Activated CD4-positive, alpha-beta T cell treated with anti-CD3 and anti-CD28 coated beads, Interleukin-2, amount 10 ng/mL, durations not matched to agents 7 days and 5 days (primary cell): ENCODE data around the gene TRIM41. TPM values are rescaled to one million over a fixed set of nuclear protein-coding genes. Genes with fewer than 3 reads are reported as not detected.
"Not testable (repeated sequence)": the region's sequence is repeated elsewhere in the genome, so short reads cannot be mapped to it uniquely, and the experiment has no call there.

Experiments
- CTCF ChIA-PET: fragments of 350-600 bp; sonication (Branson Sonifier 250); formaldehyde crosslinking; loops from one replicate; lab custom pipeline; 2021; ENCODE audit warnings: antibody characterized with exemption; lab: Charles Lee
- POLR2A ChIA-PET: fragments of 350-600 bp; sonication (Branson Sonifier 250); formaldehyde crosslinking; loops from one replicate; lab custom pipeline; 2021; ENCODE audit warnings: antibody characterized with exemption; lab: Charles Lee
- DNase-seq: peaks from one replicate; pipeline ENCODE4 v3.0.0-alpha.2; 2020
- H3K27ac Mint-ChIP-seq: one replicate; pipeline ENCODE4 v1.8.0; 2021; ENCODE audit warnings: mild to moderate bottlenecking, moderate library complexity, mixed read lengths
- H3K27me3 Mint-ChIP-seq: one replicate; pipeline ENCODE4 v1.8.0; 2021; ENCODE audit warnings: mixed read lengths
- H3K36me3 Mint-ChIP-seq: one replicate; pipeline ENCODE4 v1.8.0; 2021; ENCODE audit warnings: low read depth, mixed read lengths
- H3K4me1 Mint-ChIP-seq: one replicate; pipeline ENCODE4 v1.8.0; 2021; ENCODE audit warnings: mixed read lengths
- H3K4me3 Mint-ChIP-seq: one replicate; pipeline ENCODE4 v1.8.0; 2021; ENCODE audit warnings: mild to moderate bottlenecking, moderate library complexity, mixed read lengths
- H3K9me3 Mint-ChIP-seq: one replicate; pipeline ENCODE4 v1.8.0; 2021; ENCODE audit warnings: mixed read lengths
- microRNA-seq: library from miRNA; unstranded; fragments of <30 nt; microRNA quantifications from one replicate; pipeline ENCODE4 v1.2.0, GENCODE V29; 2021; ENCODE audit warnings: borderline microRNAs expressed, borderline replicate concordance
- total RNA-seq, 2 experiments: library from RNA; stranded (reverse); gene quantifications; one replicate each; pipeline ENCODE4 v1.2.3, GENCODE V29; 2021

Gene TRIM41
- total RNA-seq, 2 experiments from 2014 or later: 34.7 to 36.9 TPM

- CTCF ChIA-PET: interaction anchor here (1.5 kb wide), 1 partner anchor 13 kb away, joined by 3 read pairs; the partner anchor contains the start of gene TRIM52
- DNase-seq, H3K27me3 Mint-ChIP-seq, POLR2A ChIA-PET, H3K4me1 Mint-ChIP-seq, H3K36me3 Mint-ChIP-seq, H3K27ac Mint-ChIP-seq, H3K4me3 Mint-ChIP-seq, H3K9me3 Mint-ChIP-seq: not testable (repeated sequence)
Measured at GRCh38 chr5:181273433-181273744, 50.3 kb downstream of the TRIM41 start.

- Mint-ChIP-seq H3K4me3 (no peak overlapping the region), H3K9me3 (no peaks in the 10 kb centered on the region), H3K4me1 (no peaks in the 10 kb centered on the region), H3K27me3 (no peaks in the 10 kb centered on the region), H3K36me3 (no peaks in the 10 kb centered on the region), H3K27ac (no peak overlapping the region)
- CTCF ChIA-PET: no interaction called here
- no peak for DNase-seq
- POLR2A ChIA-PET: no interaction called here
Measured at GRCh38 chr5:181280251-181280762, 57.2 kb downstream of the TRIM41 start.

- Mint-ChIP-seq H3K9me3 (no peaks in the 10 kb centered on the region), H3K36me3 (no peaks in the 10 kb centered on the region), H3K27me3 (no peaks in the 10 kb centered on the region), H3K4me3 (no peak overlapping the region), H3K4me1 (no peaks in the 10 kb centered on the region), H3K27ac (no peak overlapping the region)
- ChIA-PET POLR2A (no interaction called here), CTCF (no interaction called here)
- DNase-seq: no peak
Measured at GRCh38 chr5:181281077-181281983, 58.2 kb downstream of the TRIM41 start.

DNA sequence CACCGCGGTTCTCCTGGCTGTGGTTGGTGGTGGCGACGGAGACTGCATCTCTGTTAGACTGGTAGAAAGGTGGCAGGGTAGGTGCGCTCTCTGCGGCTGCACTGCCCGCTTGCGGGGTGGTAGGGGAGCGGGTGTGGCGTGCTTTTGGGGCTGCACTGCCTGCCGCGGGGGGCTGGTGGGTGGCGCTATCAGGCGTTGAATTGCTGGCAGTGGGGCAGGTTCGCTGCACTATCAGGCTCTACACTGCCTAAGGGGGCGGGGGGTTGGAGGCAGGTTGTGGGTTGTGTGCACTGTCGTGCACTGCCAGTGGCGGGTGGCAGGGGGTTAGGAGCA lies 58.9 kb downstream of the TRIM41 start:
- Mint-ChIP-seq H3K36me3 (no peaks in the 10 kb centered on the region), H3K27ac (no peak overlapping the region), H3K27me3 (no peaks in the 10 kb centered on the region), H3K4me3 (no peak overlapping the region), H3K4me1 (no peaks in the 10 kb centered on the region), H3K9me3 (no peaks in the 10 kb centered on the region)
- no peak for DNase-seq
- ChIA-PET POLR2A (no interaction called here), CTCF (no interaction called here)

- H3K27me3 Mint-ChIP-seq, H3K4me3 Mint-ChIP-seq, H3K4me1 Mint-ChIP-seq, POLR2A ChIA-PET, CTCF ChIA-PET, H3K36me3 Mint-ChIP-seq, DNase-seq, H3K9me3 Mint-ChIP-seq, H3K27ac Mint-ChIP-seq: not testable (repeated sequence)
Measured at GRCh38 chr5:181282415-181282814, 59.3 kb downstream of the TRIM41 start.

GRCh38 chr5:181282874-181283273 lies 59.8 kb downstream of the TRIM41 start:
- POLR2A ChIA-PET: no interaction called here
- no peak for DNase-seq
- no peaks in the 10 kb centered on the region for H3K9me3 Mint-ChIP-seq
- CTCF ChIA-PET: no interaction called here
- H3K27ac Mint-ChIP-seq: no peak overlapping the region
- H3K4me1 Mint-ChIP-seq: no peaks in the 10 kb centered on the region
- H3K4me3 Mint-ChIP-seq: no peak overlapping the region
- no peaks in the 10 kb centered on the region for H3K36me3 Mint-ChIP-seq
- H3K27me3 Mint-ChIP-seq: no peaks in the 10 kb centered on the region

GRCh38 chr5:181283347-181283746 lies 60.3 kb downstream of the TRIM41 start:
- H3K9me3 Mint-ChIP-seq: no peaks in the 10 kb centered on the region
- H3K27ac Mint-ChIP-seq: no peak overlapping the region
- H3K27me3 Mint-ChIP-seq: no peaks in the 10 kb centered on the region
- H3K4me1 Mint-ChIP-seq: no peaks in the 10 kb centered on the region
- ChIA-PET CTCF (no interaction called here), POLR2A (no interaction called here)
- H3K4me3 Mint-ChIP-seq: no peak overlapping the region
- no peak for DNase-seq
- H3K36me3 Mint-ChIP-seq: no peaks in the 10 kb centered on the region

- H3K27ac Mint-ChIP-seq, H3K4me1 Mint-ChIP-seq, CTCF ChIA-PET, H3K4me3 Mint-ChIP-seq, H3K9me3 Mint-ChIP-seq, POLR2A ChIA-PET, H3K27me3 Mint-ChIP-seq, DNase-seq, H3K36me3 Mint-ChIP-seq: not testable (repeated sequence)
Measured at GRCh38 chr5:181283841-181284755, 61.0 kb downstream of the TRIM41 start.

Small RNA genes within 50 kb of the gene (microRNA-seq; reads per million reads assigned to microRNA genes)
- gene MIR4638: not detected

Other genes starting within 250 kb of the TRIM41 start
- not detected for gene BTNL3, start 234.4 kb upstream of the TRIM41 start, total RNA-seq
- gene BTNL9, start 183.0 kb upstream of the TRIM41 start, total RNA-seq: not detected
- not detected for gene OR2V1, start 92.1 kb upstream of the TRIM41 start, total RNA-seq
- gene OR2V2, start 75.7 kb upstream of the TRIM41 start, total RNA-seq: not detected
- gene TRIM7, start 18.1 kb upstream of the TRIM41 start, total RNA-seq: under 1 TPM; 0.29 to 0.84 TPM
- gene RACK1, start 20.6 kb downstream of the TRIM41 start, total RNA-seq: 1,000 to 10,000 TPM; 1,823 to 2,207 TPM
- 10 to 100 TPM; 29.6 to 29.9 TPM for gene TRIM52, start 37.9 kb downstream of the TRIM41 start, total RNA-seq
- not detected for gene OR4F3, start 144.0 kb downstream of the TRIM41 start, total RNA-seq